HepG2 (cell line): ENCODE results near the gene SREK1. TPM values are rescaled to one million over a fixed set of nuclear protein-coding genes. Genes with fewer than 3 reads are reported as not detected.
A peak's percentile ranks its signal among the peaks of the same experiment; 100 is the strongest.

Experiments used
- ATAD3A ChIP-seq: sonication (generic); formaldehyde crosslinking; IDR thresholded peaks from 2 replicates; pipeline ENCODE4 v1.4.0; 2020; ENCODE audit warnings: missing genetic modification reagents
- BORCS8-MEF2B ChIP-seq: sonication (generic); formaldehyde crosslinking; IDR thresholded peaks from 2 replicates; pipeline ENCODE4 v1.8.0; 2022; ENCODE audit warnings: mild to moderate bottlenecking, missing genetic modification reagents
- BRD4 ChIP-seq: sonication (generic); formaldehyde crosslinking; IDR thresholded peaks from 2 replicates; pipeline ENCODE4 v1.4.0; 2020; ENCODE audit warnings: missing genetic modification reagents
- GATA4 ChIP-seq: sonication (generic); IDR thresholded peaks from 2 replicates; pipeline ENCODE4 v1.6.1; 2016; ENCODE audit warnings: antibody characterized with exemption, low read depth, borderline replicate concordance
- KLF9 ChIP-seq: IDR thresholded peaks from 2 replicates; pipeline ENCODE4 v1.6.1; 2016; ENCODE audit warnings: low read depth
- MXD4 ChIP-seq: IDR thresholded peaks from 2 replicates; pipeline ENCODE4 v1.6.1; 2016; ENCODE audit warnings: mild to moderate bottlenecking, missing biosample characterization, missing genetic modification reagents
- PCBP2 ChIP-seq: fragments of 200-400 bp; formaldehyde crosslinking; optimal IDR thresholded peaks from 2 replicates; pipeline ENCODE3; 2018; ENCODE audit warnings: low read length, low read depth; ENCODE audit not compliant: poor library complexity, severe bottlenecking
- PHF5A ChIP-seq: IDR thresholded peaks from one replicate; pipeline ENCODE4 v1.6.1; 2018; ENCODE audit warnings: low read depth, missing genetic modification reagents; ENCODE audit not compliant: unreplicated experiment
- SCMH1 ChIP-seq: sonication (generic); formaldehyde crosslinking; IDR thresholded peaks from 2 replicates; pipeline ENCODE4 v1.9.0; 2021; ENCODE audit warnings: missing genetic modification reagents, mild to moderate bottlenecking, borderline replicate concordance
- SIX1 ChIP-seq: sonication (generic); formaldehyde crosslinking; IDR thresholded peaks from 2 replicates; pipeline ENCODE4 v1.4.0; 2020; ENCODE audit warnings: missing genetic modification reagents, borderline replicate concordance
- SSRP1 ChIP-seq: IDR thresholded peaks from 2 replicates; pipeline ENCODE4 v1.6.1; 2016; ENCODE audit warnings: control low read depth
- STAG1 ChIP-seq: sonication (generic); formaldehyde crosslinking; IDR thresholded peaks from 2 replicates; pipeline ENCODE4 v1.4.0; 2020; ENCODE audit warnings: missing genetic modification reagents
- SUZ12 ChIP-seq: fragments of 150-350 bp; IDR thresholded peaks from 2 replicates; pipeline ENCODE4 v1.6.1; 2014; ENCODE audit warnings: low read depth, low read length
- TGIF2 ChIP-seq: IDR thresholded peaks from 2 replicates; pipeline ENCODE4 v1.6.1; 2016; ENCODE audit warnings: control low read depth, missing compliant biosample characterization
- ZBTB42 ChIP-seq: sonication (generic); formaldehyde crosslinking; IDR thresholded peaks from 2 replicates; pipeline ENCODE4 v1.5.0; 2020; ENCODE audit warnings: mild to moderate bottlenecking, missing genetic modification reagents
- ZNF256 ChIP-seq: sonication (generic); formaldehyde crosslinking; conservative IDR thresholded peaks from 2 replicates; pipeline ENCODE4 v1.4.0; 2020; ENCODE audit warnings: missing genetic modification reagents
- ZNF451 ChIP-seq: sonication (generic); formaldehyde crosslinking; IDR thresholded peaks from 2 replicates; pipeline ENCODE4 v1.5.0; 2020; ENCODE audit warnings: mild to moderate bottlenecking, missing genetic modification reagents
- ZNF510 ChIP-seq: sonication (generic); formaldehyde crosslinking; IDR thresholded peaks from 2 replicates; pipeline ENCODE4 v1.4.0; 2020; ENCODE audit warnings: low read depth, mild to moderate bottlenecking, missing genetic modification reagents
- ZNF747 ChIP-seq: sonication (generic); formaldehyde crosslinking; IDR thresholded peaks from 2 replicates; pipeline ENCODE4 v1.8.1; 2023; ENCODE audit warnings: missing genetic modification reagents, mild to moderate bottlenecking, borderline replicate concordance
- ZNF780A ChIP-seq: sonication (generic); formaldehyde crosslinking; IDR thresholded peaks from 2 replicates; pipeline ENCODE4 v1.8.0; 2022; ENCODE audit warnings: mild to moderate bottlenecking, missing genetic modification reagents, moderate library complexity
- ZSCAN31 ChIP-seq: sonication (generic); formaldehyde crosslinking; IDR thresholded peaks from 2 replicates; pipeline ENCODE4 v1.5.0; 2020; ENCODE audit warnings: low read depth, mild to moderate bottlenecking, missing genetic modification reagents
- polyA plus RNA-seq, 8 experiments: library from polyadenylated mRNA; depleted of rRNA in 3 of 8; stranded (reverse) in 7 of 8; unstranded in 1 of 8; fragments of >200 nt; fragmentation: Illumina TruSeq in 4 of 8; extraction: Trizol in 4 of 8; gene quantifications; 2 replicates each; pipeline versions ENCODE4 v1.2.1 to v1.2.3, GENCODE V29; 2011 to 2016; ENCODE audit warnings: low read depth in 4 of 8, missing spikeins in 1 of 8, mixed read lengths in 1 of 8; ENCODE audit not compliant: insufficient read depth in 1 of 8
- total RNA-seq, 5 experiments: library from RNA; depleted of rRNA; stranded (reverse); fragments of >200 nt; fragmentation: Illumina TruSeq; extraction: Trizol; gene quantifications; 2 replicates each; pipeline ENCODE4 v1.2.3, GENCODE V29; 2016; ENCODE audit warnings: low read depth in 1 of 5
- TF ChIP-seq, protein P1 (sequence below): sonication (generic); formaldehyde crosslinking; IDR thresholded peaks from 2 replicates; pipeline ENCODE4 v1.9.0; 2021; ENCODE audit warnings: missing genetic modification reagents, borderline replicate concordance
- TF ChIP-seq, protein P2 (sequence below): sonication (generic); formaldehyde crosslinking; IDR thresholded peaks from 2 replicates; pipeline ENCODE4 v1.8.0; 2022; ENCODE audit warnings: mild to moderate bottlenecking, missing genetic modification reagents, moderate library complexity
- TF ChIP-seq, protein P3 (sequence below): sonication (generic); formaldehyde crosslinking; IDR thresholded peaks from 2 replicates; pipeline ENCODE4 v1.4.0; 2020; ENCODE audit warnings: missing genetic modification reagents
- TF ChIP-seq, protein P4 (sequence below): sonication (generic); formaldehyde crosslinking; IDR thresholded peaks from 2 replicates; pipeline ENCODE4 v1.4.0; 2020; ENCODE audit warnings: missing genetic modification reagents

The SREK1 gene
- total and polyA plus RNA-seq, 2 of the 13 experiments (the other 11 are each of a cell fraction or from before 2014, with no cell fraction given) = 60.6 to 90.9 TPM

DNA sequence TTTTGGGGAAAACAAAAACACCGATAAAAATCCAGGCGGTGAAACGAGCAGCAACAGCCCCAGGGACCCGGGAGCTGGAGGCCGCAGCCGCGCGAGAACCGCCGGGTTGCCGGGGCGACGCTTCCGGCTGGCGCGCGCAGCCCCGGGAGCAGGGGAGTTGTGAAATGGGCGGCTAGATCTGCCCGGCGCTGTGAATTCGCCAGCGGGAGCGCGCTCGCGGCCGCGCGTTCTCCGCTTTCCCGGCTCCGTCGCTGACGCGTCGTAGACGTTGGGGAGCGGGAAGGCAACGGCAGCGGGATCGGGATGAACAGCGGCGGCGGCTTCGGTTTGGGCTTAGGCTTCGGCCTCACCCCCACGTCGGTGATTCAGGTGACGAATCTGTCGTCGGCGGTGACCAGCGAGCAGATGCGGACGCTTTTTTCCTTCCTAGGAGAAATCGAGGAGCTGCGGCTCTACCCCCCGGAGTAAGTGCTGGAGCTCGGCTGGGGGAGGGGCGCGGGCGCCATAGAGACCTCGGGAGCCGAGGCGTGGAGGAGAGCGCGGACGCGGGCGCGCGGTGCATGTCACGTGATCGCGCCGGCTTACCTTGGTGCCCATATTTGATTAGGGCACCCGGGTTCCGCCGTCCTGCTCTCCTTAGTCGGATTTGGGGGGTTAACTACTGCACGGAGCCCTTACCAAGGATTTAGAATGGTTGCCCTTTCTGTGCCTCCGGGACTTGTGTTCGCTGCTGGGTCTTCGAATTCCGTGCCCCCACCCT is at the start of gene SREK1 (continued):
- TF ChIP-seq, protein P1, sequence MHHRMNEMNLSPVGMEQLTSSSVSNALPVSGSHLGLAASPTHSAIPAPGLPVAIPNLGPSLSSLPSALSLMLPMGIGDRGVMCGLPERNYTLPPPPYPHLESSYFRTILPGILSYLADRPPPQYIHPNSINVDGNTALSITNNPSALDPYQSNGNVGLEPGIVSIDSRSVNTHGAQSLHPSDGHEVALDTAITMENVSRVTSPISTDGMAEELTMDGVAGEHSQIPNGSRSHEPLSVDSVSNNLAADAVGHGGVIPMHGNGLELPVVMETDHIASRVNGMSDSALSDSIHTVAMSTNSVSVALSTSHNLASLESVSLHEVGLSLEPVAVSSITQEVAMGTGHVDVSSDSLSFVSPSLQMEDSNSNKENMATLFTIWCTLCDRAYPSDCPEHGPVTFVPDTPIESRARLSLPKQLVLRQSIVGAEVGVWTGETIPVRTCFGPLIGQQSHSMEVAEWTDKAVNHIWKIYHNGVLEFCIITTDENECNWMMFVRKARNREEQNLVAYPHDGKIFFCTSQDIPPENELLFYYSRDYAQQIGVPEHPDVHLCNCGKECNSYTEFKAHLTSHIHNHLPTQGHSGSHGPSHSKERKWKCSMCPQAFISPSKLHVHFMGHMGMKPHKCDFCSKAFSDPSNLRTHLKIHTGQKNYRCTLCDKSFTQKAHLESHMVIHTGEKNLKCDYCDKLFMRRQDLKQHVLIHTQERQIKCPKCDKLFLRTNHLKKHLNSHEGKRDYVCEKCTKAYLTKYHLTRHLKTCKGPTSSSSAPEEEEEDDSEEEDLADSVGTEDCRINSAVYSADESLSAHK (CRISPR knock-in tag) = no peak
- TF ChIP-seq, protein P2, sequence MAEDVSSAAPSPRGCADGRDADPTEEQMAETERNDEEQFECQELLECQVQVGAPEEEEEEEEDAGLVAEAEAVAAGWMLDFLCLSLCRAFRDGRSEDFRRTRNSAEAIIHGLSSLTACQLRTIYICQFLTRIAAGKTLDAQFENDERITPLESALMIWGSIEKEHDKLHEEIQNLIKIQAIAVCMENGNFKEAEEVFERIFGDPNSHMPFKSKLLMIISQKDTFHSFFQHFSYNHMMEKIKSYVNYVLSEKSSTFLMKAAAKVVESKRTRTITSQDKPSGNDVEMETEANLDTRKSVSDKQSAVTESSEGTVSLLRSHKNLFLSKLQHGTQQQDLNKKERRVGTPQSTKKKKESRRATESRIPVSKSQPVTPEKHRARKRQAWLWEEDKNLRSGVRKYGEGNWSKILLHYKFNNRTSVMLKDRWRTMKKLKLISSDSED (CRISPR knock-in tag) = no peak
- TF ChIP-seq PCBP2 = no peak
- no peak for TF ChIP-seq TGIF2
- TF ChIP-seq ZNF747 (CRISPR knock-in tag) = peak; percentile 88; the same call in 1 of the 2 replicates
- no peak for TF ChIP-seq KLF9
- TF ChIP-seq ZBTB42 = no peak; the same call in 1 of the 2 replicates
- TF ChIP-seq ZNF780A (CRISPR knock-in tag) = peak; percentile 86; the same call in 1 of the 2 replicates
- peak; percentile 52; the same call in 1 of the 2 replicates for TF ChIP-seq GATA4
- TF ChIP-seq ZNF510 (CRISPR knock-in tag) = peak; percentile 62; the same call in 1 of the 2 replicates
- no peak for TF ChIP-seq SUZ12
- peak; percentile 48; the same call in 1 of the 2 replicates for TF ChIP-seq MXD4 (CRISPR knock-in tag)
- peak; percentile 18 for TF ChIP-seq STAG1 (CRISPR knock-in tag)
- TF ChIP-seq BRD4 (CRISPR knock-in tag) = no peak; the same call in none of the 2 replicates
- TF ChIP-seq SCMH1 (CRISPR knock-in tag) = no peak
- no peak for TF ChIP-seq ATAD3A
- TF ChIP-seq, protein P3, sequence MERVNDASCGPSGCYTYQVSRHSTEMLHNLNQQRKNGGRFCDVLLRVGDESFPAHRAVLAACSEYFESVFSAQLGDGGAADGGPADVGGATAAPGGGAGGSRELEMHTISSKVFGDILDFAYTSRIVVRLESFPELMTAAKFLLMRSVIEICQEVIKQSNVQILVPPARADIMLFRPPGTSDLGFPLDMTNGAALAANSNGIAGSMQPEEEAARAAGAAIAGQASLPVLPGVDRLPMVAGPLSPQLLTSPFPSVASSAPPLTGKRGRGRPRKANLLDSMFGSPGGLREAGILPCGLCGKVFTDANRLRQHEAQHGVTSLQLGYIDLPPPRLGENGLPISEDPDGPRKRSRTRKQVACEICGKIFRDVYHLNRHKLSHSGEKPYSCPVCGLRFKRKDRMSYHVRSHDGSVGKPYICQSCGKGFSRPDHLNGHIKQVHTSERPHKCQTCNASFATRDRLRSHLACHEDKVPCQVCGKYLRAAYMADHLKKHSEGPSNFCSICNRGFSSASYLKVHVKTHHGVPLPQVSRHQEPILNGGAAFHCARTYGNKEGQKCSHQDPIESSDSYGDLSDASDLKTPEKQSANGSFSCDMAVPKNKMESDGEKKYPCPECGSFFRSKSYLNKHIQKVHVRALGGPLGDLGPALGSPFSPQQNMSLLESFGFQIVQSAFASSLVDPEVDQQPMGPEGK = peak; percentile 78
- TF ChIP-seq, protein P4, sequence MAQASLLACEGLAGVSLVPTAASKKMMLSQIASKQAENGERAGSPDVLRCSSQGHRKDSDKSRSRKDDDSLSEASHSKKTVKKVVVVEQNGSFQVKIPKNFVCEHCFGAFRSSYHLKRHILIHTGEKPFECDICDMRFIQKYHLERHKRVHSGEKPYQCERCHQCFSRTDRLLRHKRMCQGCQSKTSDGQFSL (CRISPR knock-in tag) = peak; percentile 57; the same call in 1 of the 2 replicates
- TF ChIP-seq SIX1 (CRISPR knock-in tag) = 0 out of 2 replicates have a peak, but pooled peaks have one; percentile 22
- no peak for TF ChIP-seq SSRP1 (CRISPR knock-in tag)
- peak; percentile 82; the same call in 1 of the 2 replicates for TF ChIP-seq ZNF451 (CRISPR knock-in tag)
- peak; percentile 14; the same call in 1 of the 2 replicates for TF ChIP-seq BORCS8-MEF2B (CRISPR knock-in tag)
- TF ChIP-seq PHF5A (CRISPR knock-in tag) = no peak
- peak; percentile 91; the same call in 1 of the 2 replicates for TF ChIP-seq ZSCAN31 (CRISPR knock-in tag)
- 0 out of 2 replicates have a peak, but pooled peaks have one; percentile 57 for TF ChIP-seq ZNF256 (CRISPR knock-in tag)
